Neural cell (in vitro differentiated cells): ENCODE results near the gene ENDOD1. TPM values are rescaled to one million over a fixed set of nuclear protein-coding genes. Genes with fewer than 3 reads are reported as not detected.

Experiments
- H2AFZ ChIP-seq: fragments of 200-600, 300-800 bp; sonication (generic), shearing (Covaris generic); 2 replicates; pipeline ENCODE4 v1.6.0; 2014; ENCODE audit warnings: low read depth, mild to moderate bottlenecking, antibody characterized with exemption, low read length, moderate library complexity
- H3F3A ChIP-seq: fragments of 200-600 bp; shearing (Covaris generic); 2 replicates; pipeline ENCODE4 v1.6.1; 2016; ENCODE audit warnings: mild to moderate bottlenecking, moderate library complexity, mixed read lengths, antibody characterized with exemption, low read length; ENCODE audit not compliant: insufficient read depth, poor library complexity, severe bottlenecking
- H3K27ac ChIP-seq: fragments of 200-600, 300-800 bp; sonication (generic), shearing (Covaris generic); 2 replicates; pipeline ENCODE4 v1.5.1; 2014; ENCODE audit warnings: mild to moderate bottlenecking, low read length, moderate library complexity
- H3K27me3 ChIP-seq: fragments of 300-800, 200-600 bp; sonication (generic), shearing (Covaris generic); 2 replicates; pipeline ENCODE4 v1.6.0; 2014; ENCODE audit warnings: mild to moderate bottlenecking, low read depth, low read length, moderate library complexity; ENCODE audit not compliant: insufficient read depth
- H3K36me3 ChIP-seq: fragments of 300-800, 200-600 bp; sonication (generic), shearing (Covaris generic); 2 replicates; pipeline ENCODE4 v1.5.1; 2014; ENCODE audit warnings: mild to moderate bottlenecking, antibody characterized with exemption, low read length, moderate library complexity; ENCODE audit not compliant: insufficient read depth
- H3K4me2 ChIP-seq: fragments of 300-800, 200-600 bp; sonication (generic), shearing (Covaris generic); 2 replicates; pipeline ENCODE4 v1.6.0; 2014; ENCODE audit warnings: mild to moderate bottlenecking, low read length
- H3K4me3 ChIP-seq: fragments of 300-800, 200-600 bp; sonication (generic), shearing (Covaris generic); 2 replicates; pipeline ENCODE4 v1.5.1; 2014; ENCODE audit warnings: mild to moderate bottlenecking, low read length, moderate library complexity
- H3K79me2 ChIP-seq: fragments of 200-600 bp; shearing (Covaris generic); replicated peaks from 2 replicates; pipeline ENCODE4 v1.6.0; 2014; ENCODE audit warnings: mild to moderate bottlenecking, low read length, moderate library complexity; ENCODE audit not compliant: insufficient read depth
- H3K9ac ChIP-seq: fragments of 300-800, 200-600 bp; sonication (generic), shearing (Covaris generic); 2 replicates; pipeline ENCODE4 v1.6.1; 2016; ENCODE audit warnings: mild to moderate bottlenecking, low read length, mixed read lengths
- H3K9me2 ChIP-seq: fragments of 200-600 bp; shearing (Covaris generic); 2 replicates; pipeline ENCODE4 v1.6.1; 2016; ENCODE audit warnings: mild to moderate bottlenecking, low read length, mixed read lengths; ENCODE audit not compliant: insufficient read depth
- H3K9me3 ChIP-seq: fragments of 200-600, 300-800 bp; sonication (generic), shearing (Covaris generic); 2 replicates; pipeline ENCODE4 v1.6.1; 2016; ENCODE audit warnings: mild to moderate bottlenecking, mixed run types, low read length, moderate library complexity, mixed read lengths
- H4K20me1 ChIP-seq: fragments of 200-600 bp; shearing (Covaris generic); 2 replicates; pipeline ENCODE4 v1.6.1; 2016; ENCODE audit warnings: mild to moderate bottlenecking, mixed run types; ENCODE audit not compliant: insufficient read depth
- CTCF ChIP-seq: fragments of 450-650 bp; IDR thresholded peaks from 2 replicates; pipeline ENCODE4 v1.5.1; 2014; ENCODE audit warnings: antibody characterized with exemption, mild to moderate bottlenecking, moderate library complexity; ENCODE audit not compliant: poor library complexity, severe bottlenecking
- EP300 ChIP-seq: fragments of 450-650 bp; conservative IDR thresholded peaks from 2 replicates; pipeline ENCODE4 v1.6.1; 2014; ENCODE audit warnings: antibody characterized with exemption, mild to moderate bottlenecking, moderate library complexity; ENCODE audit not compliant: poor library complexity, severe bottlenecking
- EZH2 ChIP-seq: fragments of 200-600, 300-800 bp; shearing (Covaris generic), sonication (generic); IDR thresholded peaks from 2 replicates; pipeline ENCODE4 v1.6.1; 2014; ENCODE audit warnings: antibody characterized with exemption, low read length, borderline replicate concordance, mild to moderate bottlenecking; ENCODE audit not compliant: insufficient read depth, poor library complexity, severe bottlenecking
- MXI1 ChIP-seq: fragments of 450-650 bp; conservative IDR thresholded peaks from 2 replicates; pipeline ENCODE4 v1.6.1; 2014; ENCODE audit warnings: antibody characterized with exemption, mild to moderate bottlenecking; ENCODE audit not compliant: poor library complexity, severe bottlenecking
- POLR2AphosphoS5 ChIP-seq: IDR thresholded peaks from 2 replicates; pipeline ENCODE4 v1.6.1; 2012
- RAD21 ChIP-seq: fragments of 450-650 bp; conservative IDR thresholded peaks from 2 replicates; pipeline ENCODE4 v1.6.1; 2014; ENCODE audit warnings: antibody characterized with exemption, mild to moderate bottlenecking, moderate library complexity
- REST ChIP-seq: IDR thresholded peaks from 2 replicates; pipeline ENCODE4 v1.6.1; 2012; ENCODE audit warnings: borderline replicate concordance
- SMC3 ChIP-seq: fragments of 450-650 bp; conservative IDR thresholded peaks from 2 replicates; pipeline ENCODE4 v1.6.1; 2014; ENCODE audit warnings: antibody characterized with exemption, mild to moderate bottlenecking, moderate library complexity; ENCODE audit not compliant: poor library complexity
- TAF1 ChIP-seq: IDR thresholded peaks from 2 replicates; pipeline ENCODE4 v1.6.1; 2012; ENCODE audit warnings: low read depth
- polyA plus RNA-seq: library from polyadenylated mRNA; depleted of rRNA; stranded (reverse); fragments of >200 nt; gene quantifications from 2 replicates; pipeline ENCODE4 v1.2.3, GENCODE V29; 2014

Gene ENDOD1
- polyA plus RNA-seq, 1 donor from 2014 or later: 4.9 TPM

- TF ChIP-seq CTCF (no peak), RAD21 (no peak), SMC3 (no peak), EZH2 (no peak), MXI1 (no peak), EP300 (no peak)
- Histone ChIP-seq H2AFZ (no peak overlapping the region), H3K36me3 (no peaks in the 10 kb centered on the region), H4K20me1 (no peaks in the 10 kb centered on the region), H3K79me2 (peaks cover 14% of the 10 kb centered on the region), H3K27ac (no peak overlapping the region), H3K9me2 (no peaks in the 10 kb centered on the region), H3K4me2 (no peak overlapping the region), H3K9ac (no peak overlapping the region), H3K9me3 (no peaks in the 10 kb centered on the region), H3K27me3 (no peaks in the 10 kb centered on the region), H3K4me3 (no peak overlapping the region), H3F3A (peaks cover 10% of the 10 kb centered on the region)
Measured at GRCh38 chr11:95065336-95065735, 24.3 kb upstream of the ENDOD1 start.

GRCh38 chr11:95066716-95067038 is 23.0 kb upstream of the ENDOD1 start, which contains the start of gene SRSF8:
TSS of gene SRSF8 (plus strand) at chr11:95066919. CDS start at chr11:95067227, 308 bp downstream.
- Histone ChIP-seq H3K27ac (peak within 1 kb of the TSS; percentile 94), H2AFZ (peak within 1 kb of the TSS; percentile 87), H3K9me2 (no peaks in the 10 kb centered on the region)

More at GRCh38 chr11:95066716-95067038, 23.0 kb upstream of the ENDOD1 start, which contains the start of gene SRSF8:
- no peaks in the 10 kb centered on the region for H3K27me3 ChIP-seq
- H3K79me2 ChIP-seq: peaks cover 18% of the 10 kb centered on the region
- H3K36me3 ChIP-seq: no peaks in the 10 kb centered on the region
- no peak for TF ChIP-seq EZH2
- no peak for TF ChIP-seq RAD21
- no peak for TF ChIP-seq POLR2AphosphoS5
- TF ChIP-seq MXI1: no peak
- no peak for TF ChIP-seq SMC3
- TF ChIP-seq CTCF: no peak
- no peak for TF ChIP-seq REST
- no peak for TF ChIP-seq EP300
- TF ChIP-seq TAF1: no peak
- H3K9ac ChIP-seq: peak within 1 kb of the TSS; percentile 90
- no peaks in the 10 kb centered on the region for H4K20me1 ChIP-seq
- H3K4me2 ChIP-seq: peak within 1 kb of the TSS; percentile 69
- peaks cover 10% of the 10 kb centered on the region for H3F3A ChIP-seq
- peak within 1 kb of the TSS; percentile 89 for H3K4me3 ChIP-seq
- H3K9me3 ChIP-seq: no peaks in the 10 kb centered on the region
